Measurements from ENCODE around the gene SPRR2E.

GRCh38 chr1:153099461-153100045, 5.2 kb upstream of the SPRR2E start:
- TF ChIP-seq POLR2A (IDR thresholded peaks at IDR 0.05) (no peak), CTCF (IDR thresholded peaks at IDR 0.05) (no peak), EP300 (IDR thresholded peaks at IDR 0.05) (no peak)
